Activated gamma-delta T cell treated with Interleukin-2 at 50 U/mL for 16 hours (primary cell): ENCODE results near the gene MX2.
"Not testable (repeated sequence)": the region's sequence is repeated elsewhere in the genome, so short reads cannot be mapped to it uniquely, and the experiment has no call there.

Experiments used
- DNase-seq: peaks from one replicate; pipeline ENCODE4 v3.0.0-alpha.2; 2020

The MX2 gene

GRCh38 chr21:41338455-41338854 lies 23.4 kb upstream of the MX2 start:
- DNase-seq = no peak

GRCh38 chr21:41342035-41342434 lies 19.8 kb upstream of the MX2 start:
- DNase-seq = no peak

- DNase-seq = no peak
Measured at GRCh38 chr21:41344146-41344545, 17.7 kb upstream of the MX2 start.

GRCh38 chr21:41345356-41345755 lies 16.5 kb upstream of the MX2 start:
- DNase-seq = no peak

GRCh38 chr21:41345934-41346685 lies 15.7 kb upstream of the MX2 start:
- no peak for DNase-seq

- DNase-seq = no peak
Measured at GRCh38 chr21:41346758-41347157, 15.1 kb upstream of the MX2 start.

- DNase-seq = no peak
Measured at GRCh38 chr21:41348434-41348833, 13.4 kb upstream of the MX2 start.

GRCh38 chr21:41349126-41349525 lies 12.7 kb upstream of the MX2 start:
- DNase-seq = no peak

- DNase-seq = no peak
Measured at GRCh38 chr21:41349619-41350390, 12.0 kb upstream of the MX2 start.

GRCh38 chr21:41350436-41351155 lies 11.2 kb upstream of the MX2 start:
- DNase-seq = no peak

- DNase-seq = no peak
Measured at GRCh38 chr21:41357546-41357945, 4.3 kb upstream of the MX2 start.

- no peak for DNase-seq
Measured at GRCh38 chr21:41358193-41359166, 3.3 kb upstream of the MX2 start.

- DNase-seq = no peak
Measured at GRCh38 chr21:41359286-41359685, 2.5 kb upstream of the MX2 start.

- DNase-seq = not testable (repeated sequence)
Measured at GRCh38 chr21:41359754-41360071, 2.1 kb upstream of the MX2 start.

GRCh38 chr21:41360072-41360821 lies 1.6 kb upstream of the MX2 start:
- DNase-seq = no peak

- no peak for DNase-seq
Measured at GRCh38 chr21:41361053-41361785, 608 bp upstream of the MX2 start.

GRCh38 chr21:41362605-41363369 lies 960 bp downstream of the MX2 start:
- no peak for DNase-seq

GRCh38 chr21:41363370-41364270 lies 1.8 kb downstream of the MX2 start:
- no peak for DNase-seq

GRCh38 chr21:41364308-41364707 lies 2.5 kb downstream of the MX2 start:
- DNase-seq = no peak
